Measurements from ENCODE around the gene RPL7A. TPM values are rescaled to one million over a fixed set of nuclear protein-coding genes. Genes with fewer than 3 reads are reported as not detected.

The RPL7A gene
- total RNA-seq, 4 donors from 2014 or later, result 1,001 to 1,630 (median 1,510) TPM

- H3K27ac ChIP-seq, result no peak overlapping the region
- H3K36me3 ChIP-seq, result no peaks in the 10 kb centered on the region
- H3K27me3 ChIP-seq, result no peaks in the 10 kb centered on the region
- in situ Hi-C loops (cut with MboI; ENCODE audit: low sequenced_read_pairs in 4 of 4) (no loop called here), intact Hi-C loops (cut with DNase I; ENCODE audit: low total_unique reads) (loop anchor here (1.0 to 10.0 kb wide), 4 partner anchors 21 to 647 kb away; partner anchors contain the start of genes BRD3OS, REXO4, SURF1 and SURF2)
- peaks cover 17 to 25% of the 10 kb centered on the region in 2 donors for H3K4me1 ChIP-seq
- H3K4me3 ChIP-seq, result no peak overlapping the region
- TF ChIP-seq POLR2A (IDR thresholded peaks at IDR 0.05) (no peak), CTCF (IDR thresholded peaks at IDR 0.05 in 4 of 5, conservative IDR thresholded peaks at IDR 0.05 in 1 of 5) (no peak)
- ATAC-seq (no peak), DNase-seq (no peak)
- H3K9me3 ChIP-seq, result no peaks in the 10 kb centered on the region
Observed at GRCh38 chr9:133377721-133378216, 29.8 kb downstream of the RPL7A start.

- no peak for TF ChIP-seq CTCF (IDR thresholded peaks at IDR 0.05 in 4 of 5, conservative IDR thresholded peaks at IDR 0.05 in 1 of 5)
- no peak for TF ChIP-seq POLR2A (IDR thresholded peaks at IDR 0.05)
- peaks cover 16 to 19% of the 10 kb centered on the region in 2 donors for H3K4me1 ChIP-seq
- H3K4me3 ChIP-seq, result no peak overlapping the region
- DNase-seq, result no peak
- in situ Hi-C loops (cut with MboI; ENCODE audit: low sequenced_read_pairs in 4 of 4), result no loop called here
- H3K27me3 ChIP-seq, result no peaks in the 10 kb centered on the region
- H3K9me3 ChIP-seq, result no peaks in the 10 kb centered on the region
- H3K36me3 ChIP-seq, result no peaks in the 10 kb centered on the region
- H3K27ac ChIP-seq, result no peak overlapping the region
- intact Hi-C loops (cut with DNase I; ENCODE audit: low total_unique reads), result loop anchor here (5.0 to 10.0 kb wide), 2 partner anchors 39 to 646 kb away; partner anchors contain the start of genes BRD3OS and REXO4
- no peak for ATAC-seq
Observed at GRCh38 chr9:133378408-133378962, 30.5 kb downstream of the RPL7A start.

- H3K4me1 ChIP-seq, result peaks cover 10 to 12% of the 10 kb centered on the region in 2 donors
- no peak for DNase-seq
- no peak for TF ChIP-seq CTCF (IDR thresholded peaks at IDR 0.05 in 4 of 5, conservative IDR thresholded peaks at IDR 0.05 in 1 of 5)
- no peak for TF ChIP-seq POLR2A (IDR thresholded peaks at IDR 0.05)
- H3K27ac ChIP-seq, result no peak overlapping the region
- no peaks in the 10 kb centered on the region for H3K36me3 ChIP-seq
- intact Hi-C loops (cut with DNase I; ENCODE audit: low total_unique reads) (loop anchor here (5.0 to 10.0 kb wide), 2 partner anchors 38 to 645 kb away; partner anchors contain the start of genes BRD3OS and REXO4), in situ Hi-C loops (cut with MboI; ENCODE audit: low sequenced_read_pairs in 4 of 4) (no loop called here)
- H3K4me3 ChIP-seq, result no peak overlapping the region
- H3K27me3 ChIP-seq, result no peaks in the 10 kb centered on the region
- H3K9me3 ChIP-seq, result no peaks in the 10 kb centered on the region
- no peak for ATAC-seq
Observed at GRCh38 chr9:133379153-133380086, 31.4 kb downstream of the RPL7A start.

GRCh38 chr9:133380734-133381133 lies 32.7 kb downstream of the RPL7A start:
- ATAC-seq, result no peak
- Histone ChIP-seq H3K27me3 (no peaks in the 10 kb centered on the region), H3K27ac (no peak overlapping the region), H3K4me3 (no peak overlapping the region), H3K9me3 (no peaks in the 10 kb centered on the region), H3K36me3 (no peaks in the 10 kb centered on the region), H3K4me1 (peaks cover 5% of the 10 kb centered on the region in 2 donors)
- intact Hi-C loops (cut with DNase I; ENCODE audit: low total_unique reads), result no loop called here
- TF ChIP-seq POLR2A (IDR thresholded peaks at IDR 0.05) (no peak), CTCF (IDR thresholded peaks at IDR 0.05 in 4 of 5, conservative IDR thresholded peaks at IDR 0.05 in 1 of 5) (no peak)
- no peak for DNase-seq
- in situ Hi-C loops (cut with MboI; ENCODE audit: low sequenced_read_pairs in 4 of 4), result no loop called here
